Large intestine (tissue), 3 donors: ENCODE results near the gene XRCC5. TPM values are rescaled to one million over a fixed set of nuclear protein-coding genes. Genes with fewer than 3 reads are reported as not detected.

Experiments
- DNase-seq, 2 donors: peaks; one replicate each; pipeline versions ENCODE4 v3.0.0 to v3.0.0-alpha.2; 2013
- H3K27ac ChIP-seq: one replicate; pipeline ENCODE4 v1.5.1; 2013; ENCODE audit warnings: low read length
- H3K27me3 ChIP-seq: 2 replicates; pipeline ENCODE4 v1.6.1; 2013; ENCODE audit warnings: low read length; ENCODE audit not compliant: control insufficient read depth, insufficient read depth
- H3K36me3 ChIP-seq: 2 replicates; pipeline ENCODE4 v1.6.1; 2013; ENCODE audit warnings: low read length; ENCODE audit not compliant: control insufficient read depth, insufficient read depth
- H3K4me1 ChIP-seq: one replicate; pipeline ENCODE4 v1.6.1; 2013; ENCODE audit warnings: low read length; ENCODE audit not compliant: control insufficient read depth, insufficient read depth
- H3K4me3 ChIP-seq: one replicate; pipeline ENCODE4 v1.5.1; 2013; ENCODE audit warnings: low read length
- H3K9me3 ChIP-seq: one replicate; pipeline ENCODE4 v1.6.1; 2013; ENCODE audit warnings: mild to moderate bottlenecking, low read depth, low read length, moderate library complexity; ENCODE audit not compliant: control insufficient read depth
- WGBS: methylation state at CpG from one replicate; pipeline ENCODE4 v1.1.5; 2013; ENCODE audit warnings: low lambda C conversion rate; ENCODE audit not compliant: insufficient coverage; 5-methylcytosine and 5-hydroxymethylcytosine counted together
- polyA plus RNA-seq: library from polyadenylated mRNA; unstranded; fragments of 120-200 nt; gene quantifications from one replicate; pipeline ENCODE4 v1.2.1, GENCODE V29; 2013

The XRCC5 gene
- polyA plus RNA-seq, 1 donor = 192 TPM

DNA sequence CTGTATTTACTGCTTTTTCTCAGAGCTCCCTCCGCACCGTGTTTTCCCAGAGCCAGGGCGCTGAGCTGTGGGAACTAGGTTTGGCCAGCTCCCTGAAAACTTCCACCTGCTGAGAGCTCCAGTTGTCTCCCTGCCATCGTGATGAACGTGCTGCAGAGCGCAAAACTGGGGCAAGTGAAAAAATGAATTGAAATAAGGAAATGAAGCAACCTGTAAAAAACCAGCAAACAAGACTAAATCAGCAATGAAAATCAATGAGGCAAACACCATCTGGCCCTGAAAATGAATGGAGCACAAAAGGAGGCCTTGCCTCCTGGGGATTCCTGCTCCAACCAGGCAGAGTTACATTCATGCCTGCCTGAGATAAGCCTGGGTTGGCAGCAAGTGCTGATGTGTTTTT is 133.2 kb downstream of the XRCC5 start:
- no peaks in the 10 kb centered on the region for H3K36me3 ChIP-seq
- no peak for DNase-seq
- H3K4me3 ChIP-seq = no peak overlapping the region

GRCh38 chr2:216243026-216243425 is 133.9 kb downstream of the XRCC5 start:
- H3K9me3 ChIP-seq = no peaks in the 10 kb centered on the region
- no peaks in the 10 kb centered on the region for H3K36me3 ChIP-seq
- no peak overlapping the region for H3K27ac ChIP-seq
- WGBS = 80% methylated on average over 1 of the region's 3 CpGs
- no peak for DNase-seq
- no peaks in the 10 kb centered on the region for H3K27me3 ChIP-seq
- no peaks in the 10 kb centered on the region for H3K4me1 ChIP-seq
- no peak overlapping the region for H3K4me3 ChIP-seq

More for the DNA sequence above, 133.2 kb downstream of the XRCC5 start:
- no peaks in the 10 kb centered on the region for H3K27me3 ChIP-seq
- no peaks in the 10 kb centered on the region for H3K9me3 ChIP-seq
- no peak overlapping the region for H3K27ac ChIP-seq
- H3K4me1 ChIP-seq = no peaks in the 10 kb centered on the region
- WGBS = 82% methylated on average over 3 of the region's 6 CpGs

DNA sequence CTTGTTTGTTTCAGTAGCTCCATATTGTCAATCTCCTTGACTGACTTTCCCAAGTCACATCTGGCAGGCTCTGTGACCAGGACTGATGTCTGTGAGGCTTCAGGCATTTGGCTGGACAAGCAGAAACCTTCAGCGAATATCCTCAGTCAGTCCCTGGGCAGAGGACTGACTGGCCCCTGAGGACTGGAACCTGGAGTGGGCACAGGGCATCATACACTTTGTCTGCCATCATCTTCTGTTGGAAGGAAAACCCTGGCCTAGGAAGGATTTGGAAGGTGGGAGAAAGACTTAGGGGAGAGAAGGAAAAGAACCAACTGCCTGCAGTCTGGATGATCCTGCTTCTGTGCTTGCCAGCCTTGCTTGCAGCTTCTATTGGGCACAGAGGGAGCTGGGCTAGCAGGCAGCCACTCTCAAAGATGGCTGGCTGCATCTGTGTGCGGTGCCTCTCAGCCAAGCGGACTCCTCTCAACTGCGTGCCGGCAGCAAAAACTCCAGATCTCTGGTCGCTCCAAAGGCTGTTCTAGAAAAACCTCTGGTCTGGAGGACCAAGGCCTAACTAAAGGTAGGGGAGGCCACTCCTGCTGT is 136.3 kb downstream of the XRCC5 start:
- Histone ChIP-seq H3K4me3 (no peak overlapping the region), H3K9me3 (no peaks in the 10 kb centered on the region), H3K36me3 (no peaks in the 10 kb centered on the region), H3K4me1 (no peaks in the 10 kb centered on the region), H3K27ac (no peak overlapping the region), H3K27me3 (no peaks in the 10 kb centered on the region)
- DNase-seq = no peak
- no CpG with 5 or more reads among the region's 6 CpGs for WGBS

DNA sequence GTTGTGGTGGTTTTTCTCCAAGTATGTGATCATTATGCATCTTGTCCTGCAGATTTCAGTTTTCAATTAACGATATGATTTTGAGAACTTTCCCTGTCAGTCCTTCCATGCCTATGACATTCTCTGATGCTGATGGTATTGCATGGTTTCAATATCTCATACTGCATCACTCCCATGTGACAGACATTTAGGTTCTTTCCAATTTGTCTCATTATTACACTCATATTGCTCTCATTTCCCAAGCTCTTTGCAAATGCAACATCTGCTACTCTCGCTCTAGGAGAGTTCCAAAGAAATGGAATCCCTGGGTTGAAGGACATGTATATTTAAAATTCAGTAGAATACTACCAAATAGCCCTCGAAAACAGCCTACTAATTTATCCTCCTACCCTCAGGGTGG is 137.6 kb downstream of the XRCC5 start:
- DNase-seq = no peak
- no peaks in the 10 kb centered on the region for H3K9me3 ChIP-seq
- H3K36me3 ChIP-seq = no peaks in the 10 kb centered on the region
- 100% methylated on average over 1 of the region's 3 CpGs for WGBS
- H3K4me3 ChIP-seq = no peak overlapping the region
- no peaks in the 10 kb centered on the region for H3K27me3 ChIP-seq
- H3K27ac ChIP-seq = no peak overlapping the region
- H3K4me1 ChIP-seq = no peaks in the 10 kb centered on the region

Other genes with a start within 250 kb of the XRCC5 start
- gene MREG, start 95.8 kb upstream of the XRCC5 start, polyA plus RNA-seq = 5.5 TPM
- gene PECR, start 27.5 kb upstream of the XRCC5 start, polyA plus RNA-seq = 34.5 TPM
- gene TMEM169, start 27.4 kb upstream of the XRCC5 start, polyA plus RNA-seq = 4.1 TPM